BLaER1 treated with 17β-estradiol and CSF1 and Interleukin-3, amounts not matched to agents 10 nM and 100 nM (cell line): ENCODE measurements around the gene FGF9.
A peak's percentile ranks its signal among the peaks of the same experiment; 100 is the strongest.

Experiments
- H3K27ac ChIP-seq, 11 experiments: shearing (Covaris generic); formaldehyde crosslinking; 2 replicates each; pipeline ENCODE4 v1.8.1; 2022
- H3K27me3 ChIP-seq, 11 experiments: shearing (Covaris generic); formaldehyde crosslinking; 2 replicates each; pipeline ENCODE4 v1.8.1; 2022
- H3K36me3 ChIP-seq, 11 experiments: shearing (Covaris generic); formaldehyde crosslinking; 2 replicates each; pipeline ENCODE4 v1.8.1; 2022
- H3K4me1 ChIP-seq, 10 experiments: shearing (Covaris generic); formaldehyde crosslinking; 2 replicates each; pipeline ENCODE4 v1.8.1; 2022
- H3K4me2 ChIP-seq, 11 experiments: shearing (Covaris generic); formaldehyde crosslinking; 2 replicates each; pipeline ENCODE4 v1.8.1; 2022
- H3K4me3 ChIP-seq, 10 experiments: shearing (Covaris generic); formaldehyde crosslinking; 2 replicates each; pipeline ENCODE4 v1.8.1; 2022
- H3K9ac ChIP-seq, 11 experiments: shearing (Covaris generic); formaldehyde crosslinking; 2 replicates each; pipeline ENCODE4 v1.8.1; 2022
- H3K9me3 ChIP-seq, 11 experiments: shearing (Covaris generic); formaldehyde crosslinking; replicated peaks in 1 of 11; 2 replicates each; pipeline ENCODE4 v1.8.1; 2022
- H4K20me1 ChIP-seq, 11 experiments: shearing (Covaris generic); formaldehyde crosslinking; 2 replicates each; pipeline ENCODE4 v1.8.1; 2022
- Cebpa-rat ChIP-seq, 11 experiments: shearing (Covaris generic); IDR thresholded peaks; 2 replicates each; pipeline ENCODE4 v1.8.1; 2022

The FGF9 gene

DNA sequence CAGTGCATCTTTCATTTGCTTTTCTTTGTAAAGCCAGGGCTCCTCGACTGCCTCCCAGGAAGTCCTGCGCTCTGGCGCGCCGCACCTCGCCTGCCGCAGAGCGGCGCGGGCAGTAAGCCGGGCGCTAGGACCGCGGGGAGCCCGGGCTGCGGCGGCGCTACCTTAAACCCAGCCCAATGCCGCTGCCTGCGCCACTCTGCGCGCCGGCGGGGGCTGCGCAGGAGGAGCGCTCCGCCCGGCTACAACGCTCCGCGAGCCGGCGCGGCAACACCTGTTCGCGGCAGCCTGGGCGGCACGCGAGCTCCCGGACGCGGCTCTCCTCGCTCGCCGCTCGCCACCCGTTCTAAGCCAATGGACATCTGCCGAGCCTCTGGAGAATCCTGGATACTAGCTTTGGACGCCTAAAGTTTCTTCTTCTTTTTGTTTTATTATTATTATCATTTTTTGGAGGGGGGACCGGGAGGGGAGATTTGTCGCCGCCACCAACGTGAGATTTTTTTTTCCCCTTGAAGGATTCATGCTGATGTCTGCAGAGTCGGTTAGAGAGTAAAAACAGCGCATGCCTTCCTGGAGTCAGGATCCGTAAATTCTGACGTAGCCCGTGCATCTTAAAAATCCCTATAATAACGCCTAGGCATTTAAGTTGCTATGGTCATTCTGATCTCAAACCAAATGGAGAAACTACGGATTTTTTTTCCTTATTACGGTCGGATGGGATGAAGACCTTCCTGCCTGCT, at the start of gene FGF9:
FGF9 (plus strand) TSS at position 191 of the 737 bp plus-strand sequence. CDS start 840 bp downstream, outside the sequence.
- H3K27ac ChIP-seq: peak within 1 kb of the TSS; percentile 69 to 99 (median 99)
- H3K27me3 ChIP-seq: peaks cover 0 to 9% (median 0%) of the 10 kb centered on the region in 11 experiments; a peak in 2 of 22 replicates

GRCh38 chr13:21625366-21625765, 45.5 kb upstream of the FGF9 start:
- no peaks in the 10 kb centered on the region for H4K20me1 ChIP-seq
- no peaks in the 10 kb centered on the region for H3K27me3 ChIP-seq
- no peaks in the 10 kb centered on the region for H3K36me3 ChIP-seq
- H3K4me2 ChIP-seq: peak overlapping the region in 1 of 11 experiments; percentile 4; a peak in 1 of 22 replicates
- H3K4me3 ChIP-seq: no peak overlapping the region
- H3K9ac ChIP-seq: no peak overlapping the region
- TF ChIP-seq Cebpa-rat (IDR thresholded peaks at IDR 0.05): no peak
- peaks cover 0 to 4% (median 0%) of the 10 kb centered on the region in 11 experiments; a peak in 1 of 22 replicates for H3K9me3 ChIP-seq
- H3K27ac ChIP-seq: no peak overlapping the region
- H3K4me1 ChIP-seq: peaks cover 0 to 2% (median 0%) of the 10 kb centered on the region in 10 experiments; a peak in 4 of 20 replicates

More for the DNA sequence above, at the start of gene FGF9:
- peak within 1 kb of the TSS; percentile 86 to 100 (median 98) for H3K9ac ChIP-seq
- peak within 1 kb of the TSS; percentile 79 to 97 (median 86) for H3K4me2 ChIP-seq
- H3K4me3 ChIP-seq: peak within 1 kb of the TSS; percentile 75 to 93 (median 86)
- peaks cover 20 to 44% (median 27%) of the 10 kb centered on the region in 10 experiments for H3K4me1 ChIP-seq
- peaks cover 0 to 40% (median 25%) of the 10 kb centered on the region in 11 experiments; a peak in 14 of 22 replicates for H4K20me1 ChIP-seq
- H3K36me3 ChIP-seq: no peaks in the 10 kb centered on the region; a peak in 2 of 22 replicates
- TF ChIP-seq Cebpa-rat (IDR thresholded peaks at IDR 0.05): no peak
- no peaks in the 10 kb centered on the region for H3K9me3 ChIP-seq

DNA sequence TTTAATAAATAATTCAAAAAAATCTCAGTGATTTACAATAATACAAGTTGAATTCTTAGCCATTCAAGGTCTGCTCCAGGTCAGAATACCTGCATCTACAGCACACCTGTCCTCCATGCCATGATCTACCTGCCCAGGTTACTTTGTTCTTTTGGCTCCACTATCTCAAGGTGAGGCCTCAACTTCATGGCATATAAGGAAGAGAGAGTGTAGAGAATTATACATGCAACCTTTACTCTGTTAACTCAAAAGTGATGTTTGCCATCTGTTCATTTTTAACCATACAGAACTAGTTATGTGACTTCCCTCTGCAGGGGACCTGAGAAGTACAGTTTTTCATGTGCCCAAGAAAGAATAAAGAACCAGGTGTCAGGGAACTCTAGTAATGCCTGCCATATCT, 38.7 kb upstream of the FGF9 start:
- Histone ChIP-seq H3K4me2 (no peak overlapping the region), H3K27me3 (no peaks in the 10 kb centered on the region), H3K9me3 (peaks cover 7 to 26% (median 16%) of the 10 kb centered on the region in 11 experiments; a peak in 20 of 22 replicates), H3K27ac (no peak overlapping the region), H3K4me3 (no peak overlapping the region), H4K20me1 (no peaks in the 10 kb centered on the region), H3K4me1 (peaks cover 6 to 18% (median 15%) of the 10 kb centered on the region in 10 experiments; a peak in 19 of 20 replicates), H3K36me3 (no peaks in the 10 kb centered on the region), H3K9ac (no peak overlapping the region)
- no peak for TF ChIP-seq Cebpa-rat (IDR thresholded peaks at IDR 0.05)

- H3K27ac ChIP-seq: no peak overlapping the region
- no peak overlapping the region for H3K4me3 ChIP-seq
- no peak for TF ChIP-seq Cebpa-rat (IDR thresholded peaks at IDR 0.05)
- peaks cover 7 to 13% (median 9%) of the 10 kb centered on the region in 11 experiments; a peak in 20 of 22 replicates for H3K9me3 ChIP-seq
- H3K27me3 ChIP-seq: no peaks in the 10 kb centered on the region
- H3K4me1 ChIP-seq: peaks cover 14 to 49% (median 39%) of the 10 kb centered on the region in 10 experiments
- peak overlapping the region in 8 of 11 experiments; percentile 4 to 43 (median 36); a peak in 11 of 22 replicates for H3K4me2 ChIP-seq
- no peaks in the 10 kb centered on the region for H4K20me1 ChIP-seq
- H3K9ac ChIP-seq: no peak overlapping the region
- no peaks in the 10 kb centered on the region for H3K36me3 ChIP-seq
Observed at GRCh38 chr13:21636656-21637055, 34.2 kb upstream of the FGF9 start.

DNA sequence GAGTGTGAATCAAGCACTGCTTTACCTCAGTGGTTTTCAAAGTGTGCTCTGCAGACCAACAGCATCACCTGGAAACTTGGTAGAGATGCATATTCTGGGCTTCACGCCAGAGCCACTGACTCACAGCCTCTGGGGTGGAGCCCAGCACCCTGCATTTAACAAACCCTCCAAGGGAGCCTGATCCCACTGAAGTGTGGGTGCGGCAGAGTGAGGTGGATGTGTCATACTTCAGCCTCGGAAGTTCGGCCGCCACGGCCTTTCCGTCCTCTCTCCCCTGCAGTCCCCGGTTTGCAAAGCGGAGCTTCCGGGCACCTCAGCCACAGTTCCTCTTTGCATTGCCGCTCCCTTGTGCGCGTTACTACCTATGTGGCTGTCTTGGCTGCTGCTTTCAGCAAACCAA, 33.6 kb upstream of the FGF9 start:
- Histone ChIP-seq H3K4me2 (peak overlapping the region in 5 of 11 experiments; percentile 0 to 40 (median 35); a peak in 4 of 22 replicates), H3K27me3 (no peaks in the 10 kb centered on the region), H3K36me3 (no peaks in the 10 kb centered on the region), H3K4me3 (no peak overlapping the region), H3K27ac (no peak overlapping the region), H3K9ac (no peak overlapping the region), H3K9me3 (peaks cover under 1 to 7% (median 3%) of the 10 kb centered on the region in 11 experiments; a peak in 17 of 22 replicates), H4K20me1 (no peaks in the 10 kb centered on the region), H3K4me1 (peaks cover 14 to 49% (median 39%) of the 10 kb centered on the region in 10 experiments)
- no peak for TF ChIP-seq Cebpa-rat (IDR thresholded peaks at IDR 0.05)

- Histone ChIP-seq H3K4me1 (peaks cover 14 to 49% (median 39%) of the 10 kb centered on the region in 10 experiments), H3K9me3 (no peaks in the 10 kb centered on the region), H3K9ac (peak overlapping the region in 7 of 11 experiments; percentile 0 to 52 (median 20); a peak in 9 of 22 replicates), H4K20me1 (no peaks in the 10 kb centered on the region), H3K4me2 (peak overlapping the region; percentile 16 to 57 (median 45); a peak in 20 of 22 replicates), H3K27ac (peak overlapping the region in 10 of 11 experiments; percentile 8 to 61 (median 42); a peak in 20 of 22 replicates), H3K4me3 (no peak overlapping the region), H3K36me3 (no peaks in the 10 kb centered on the region), H3K27me3 (no peaks in the 10 kb centered on the region)
- TF ChIP-seq Cebpa-rat (IDR thresholded peaks at IDR 0.05): peak in 6 of 11 experiments; percentile 18 to 67 (median 32); a peak in 3 of 22 replicates
Observed at GRCh38 chr13:21638319-21639282, 32.3 kb upstream of the FGF9 start.

DNA sequence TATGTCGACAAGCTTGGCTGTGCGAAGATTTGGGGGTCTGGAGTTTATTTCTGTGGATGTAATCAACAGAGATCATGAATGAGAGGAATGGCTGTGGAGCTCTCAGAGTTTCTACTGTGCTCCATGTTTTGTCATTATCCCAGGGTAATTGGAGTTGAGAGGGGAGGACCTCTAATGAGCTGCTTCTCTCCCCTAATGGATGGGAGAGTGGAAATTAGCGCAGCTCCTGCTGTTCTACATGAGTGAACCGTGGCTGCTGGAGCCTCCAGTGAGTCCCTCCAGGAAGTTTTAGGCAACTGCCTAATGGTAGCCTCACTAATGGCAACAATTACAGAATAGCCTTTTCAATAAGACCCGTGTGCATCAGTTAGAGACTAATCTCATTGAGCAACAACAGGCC, 31.3 kb upstream of the FGF9 start:
- H3K36me3 ChIP-seq: no peaks in the 10 kb centered on the region
- no peak for TF ChIP-seq Cebpa-rat (IDR thresholded peaks at IDR 0.05)
- peak overlapping the region; percentile 16 to 57 (median 41); a peak in 20 of 22 replicates for H3K4me2 ChIP-seq
- H3K9me3 ChIP-seq: peaks cover 0 to 8% (median 0%) of the 10 kb centered on the region in 11 experiments; a peak in 4 of 22 replicates
- H3K27me3 ChIP-seq: no peaks in the 10 kb centered on the region
- H3K4me1 ChIP-seq: peaks cover 14 to 49% (median 39%) of the 10 kb centered on the region in 10 experiments
- H3K27ac ChIP-seq: peak overlapping the region in 9 of 11 experiments; percentile 21 to 61 (median 44); a peak in 13 of 22 replicates
- no peaks in the 10 kb centered on the region for H4K20me1 ChIP-seq
- peak overlapping the region in 4 of 11 experiments; percentile 19 to 52 (median 36); a peak in 4 of 22 replicates for H3K9ac ChIP-seq
- H3K4me3 ChIP-seq: no peak overlapping the region

DNA sequence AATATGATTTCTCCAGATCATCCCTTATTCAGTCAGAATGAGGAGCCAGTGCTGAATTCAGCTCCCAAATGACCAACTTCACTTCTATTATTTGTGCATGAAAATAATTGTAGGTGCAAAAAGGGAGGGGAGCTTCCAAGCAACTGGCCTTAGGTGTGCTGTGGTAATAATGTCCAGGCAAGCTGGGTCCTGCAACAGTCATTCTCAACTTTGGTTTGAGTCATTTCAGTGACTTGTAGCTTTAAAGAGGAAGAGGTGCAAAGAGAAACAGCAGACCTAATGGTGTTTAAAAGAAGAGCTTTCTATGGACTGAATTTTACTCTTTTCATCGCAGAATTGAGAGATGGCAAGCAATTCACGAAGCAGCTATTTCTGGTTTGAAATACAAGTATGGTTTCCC, 29.2 kb upstream of the FGF9 start:
- Histone ChIP-seq H3K27me3 (no peaks in the 10 kb centered on the region), H3K36me3 (no peaks in the 10 kb centered on the region), H3K4me3 (no peak overlapping the region), H4K20me1 (no peaks in the 10 kb centered on the region), H3K9me3 (peaks cover 0 to 8% (median 0%) of the 10 kb centered on the region in 11 experiments; a peak in 4 of 22 replicates), H3K27ac (no peak overlapping the region), H3K9ac (no peak overlapping the region), H3K4me2 (no peak overlapping the region), H3K4me1 (peaks cover 14 to 38% (median 29%) of the 10 kb centered on the region in 10 experiments)
- TF ChIP-seq Cebpa-rat (IDR thresholded peaks at IDR 0.05): no peak
